ENCODE measurements around the gene STAB1.

STAB1 gene

GRCh38 chr3:52515192-52515591, 20.1 kb downstream of the STAB1 start:
- no peaks in the 10 kb centered on the region for H3K36me3 Mint-ChIP-seq (ENCODE audit: low read depth)
- H3K4me1 Mint-ChIP-seq (ENCODE audit: low read depth): no peaks in the 10 kb centered on the region
- no peak for DNase-seq (ENCODE audit: low spot score)
- H3K27ac Mint-ChIP-seq: no peak overlapping the region
- H3K27me3 Mint-ChIP-seq (ENCODE audit: low read depth): no peaks in the 10 kb centered on the region
- no peaks in the 10 kb centered on the region for H3K9me3 Mint-ChIP-seq
- H3K4me3 Mint-ChIP-seq: no peak overlapping the region

DNA sequence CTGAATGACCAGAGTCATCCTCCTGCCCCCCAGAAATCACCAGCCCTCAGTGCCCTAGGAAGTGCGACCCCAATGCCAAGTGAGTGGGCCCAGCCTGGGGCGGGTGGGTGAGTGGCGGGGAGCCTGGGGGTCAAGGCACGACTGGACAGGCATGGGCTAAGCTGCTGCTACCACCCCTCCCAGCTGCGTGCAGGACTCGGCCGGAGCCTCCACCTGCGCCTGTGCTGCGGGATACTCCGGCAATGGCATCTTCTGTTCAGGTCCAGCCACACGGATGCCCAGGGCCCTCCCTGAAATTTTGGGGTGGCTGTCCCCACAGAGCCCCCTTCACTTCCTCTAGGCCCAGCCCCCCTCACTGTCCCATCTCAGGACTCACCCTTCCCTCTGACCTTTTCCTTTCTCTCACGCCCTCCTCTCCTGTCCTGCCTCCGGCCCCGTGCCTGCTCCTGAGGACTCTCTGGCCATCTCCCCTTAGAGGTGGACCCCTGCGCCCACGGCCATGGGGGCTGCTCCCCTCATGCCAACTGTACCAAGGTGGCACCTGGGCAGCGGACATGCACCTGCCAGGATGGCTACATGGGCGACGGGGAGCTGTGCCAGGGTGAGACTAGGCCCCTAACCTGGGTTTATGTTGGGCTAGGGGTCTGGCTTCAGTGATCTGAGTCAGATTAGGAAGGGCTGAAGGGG, 21.5 kb downstream of the STAB1 start:
- H3K9me3 Mint-ChIP-seq: no peaks in the 10 kb centered on the region

GRCh38 chr3:52517796-52518722, 22.9 kb downstream of the STAB1 start:
- Mint-ChIP-seq H3K27me3 (ENCODE audit: low read depth) (no peaks in the 10 kb centered on the region), H3K27ac (no peak overlapping the region), H3K36me3 (ENCODE audit: low read depth) (no peaks in the 10 kb centered on the region), H3K9me3 (no peaks in the 10 kb centered on the region), H3K4me1 (ENCODE audit: low read depth) (no peaks in the 10 kb centered on the region), H3K4me3 (no peak overlapping the region)
- DNase-seq (ENCODE audit: low spot score): no peak

More for the DNA sequence above, 21.5 kb downstream of the STAB1 start:
- H3K27ac Mint-ChIP-seq: no peak overlapping the region
- no peaks in the 10 kb centered on the region for H3K36me3 Mint-ChIP-seq (ENCODE audit: low read depth)
- H3K4me1 Mint-ChIP-seq (ENCODE audit: low read depth): no peaks in the 10 kb centered on the region
- no peak for DNase-seq (ENCODE audit: low spot score)
- H3K4me3 Mint-ChIP-seq: no peak overlapping the region
- H3K27me3 Mint-ChIP-seq (ENCODE audit: low read depth): no peaks in the 10 kb centered on the region

DNA sequence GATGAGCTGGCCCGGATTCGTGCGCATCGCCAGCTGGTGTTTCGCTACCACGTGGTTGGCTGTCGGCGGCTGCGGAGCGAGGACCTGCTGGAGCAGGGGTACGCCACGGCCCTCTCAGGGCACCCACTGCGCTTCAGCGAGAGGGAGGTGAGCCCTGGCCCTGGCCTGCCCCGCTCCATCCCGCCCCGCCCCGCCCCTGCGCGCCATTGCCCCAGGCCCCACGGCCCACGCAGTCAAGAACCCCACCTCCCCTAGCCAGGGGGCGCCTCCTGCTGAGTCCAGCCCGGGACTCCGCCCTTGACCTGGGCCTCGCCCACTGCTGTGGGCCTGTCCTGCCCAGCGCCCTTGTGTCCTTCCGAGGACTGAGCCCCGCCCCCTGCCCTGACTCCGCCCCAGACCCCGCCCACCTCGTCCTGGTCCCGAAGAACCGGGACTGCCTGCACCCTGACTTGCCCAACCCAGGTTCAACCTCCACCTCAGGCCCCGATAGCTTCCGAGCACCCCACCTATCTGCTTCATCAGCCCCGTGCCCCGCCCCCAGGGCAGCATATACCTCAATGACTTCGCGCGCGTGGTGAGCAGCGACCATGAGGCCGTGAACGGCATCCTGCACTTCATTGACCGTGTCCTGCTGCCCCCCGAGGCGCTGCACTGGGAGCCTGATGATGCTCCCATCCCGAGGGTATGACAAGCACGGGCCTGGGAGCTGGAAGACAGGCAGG, 23.7 kb downstream of the STAB1 start:
- H3K36me3 Mint-ChIP-seq (ENCODE audit: low read depth): no peaks in the 10 kb centered on the region
- no peak for DNase-seq (ENCODE audit: low spot score)
- no peaks in the 10 kb centered on the region for H3K9me3 Mint-ChIP-seq

GRCh38 chr3:52519445-52520140, 24.5 kb downstream of the STAB1 start:
- no peaks in the 10 kb centered on the region for H3K36me3 Mint-ChIP-seq (ENCODE audit: low read depth)
- H3K4me3 Mint-ChIP-seq: no peak overlapping the region
- H3K9me3 Mint-ChIP-seq: no peaks in the 10 kb centered on the region
- H3K27me3 Mint-ChIP-seq (ENCODE audit: low read depth): no peaks in the 10 kb centered on the region
- H3K4me1 Mint-ChIP-seq (ENCODE audit: low read depth): no peaks in the 10 kb centered on the region
- no peak for DNase-seq (ENCODE audit: low spot score)
- no peak overlapping the region for H3K27ac Mint-ChIP-seq

More for the DNA sequence above, 23.7 kb downstream of the STAB1 start:
- Mint-ChIP-seq H3K27ac (no peak overlapping the region), H3K27me3 (ENCODE audit: low read depth) (no peaks in the 10 kb centered on the region), H3K4me1 (ENCODE audit: low read depth) (no peaks in the 10 kb centered on the region), H3K4me3 (no peak overlapping the region)

GRCh38 chr3:52520141-52520667, 25.1 kb downstream of the STAB1 start:
- no peaks in the 10 kb centered on the region for H3K36me3 Mint-ChIP-seq (ENCODE audit: low read depth)

GRCh38 chr3:52520716-52521487, 25.8 kb downstream of the STAB1 start:
- H3K4me1 Mint-ChIP-seq (ENCODE audit: low read depth): no peaks in the 10 kb centered on the region
- DNase-seq (ENCODE audit: low spot score): no peak
- no peaks in the 10 kb centered on the region for H3K9me3 Mint-ChIP-seq
- H3K36me3 Mint-ChIP-seq (ENCODE audit: low read depth): no peaks in the 10 kb centered on the region
- no peak overlapping the region for H3K4me3 Mint-ChIP-seq
- H3K27me3 Mint-ChIP-seq (ENCODE audit: low read depth): no peaks in the 10 kb centered on the region
- H3K27ac Mint-ChIP-seq: no peak overlapping the region

More at GRCh38 chr3:52520141-52520667, 25.1 kb downstream of the STAB1 start:
- Mint-ChIP-seq H3K4me1 (ENCODE audit: low read depth) (no peaks in the 10 kb centered on the region), H3K4me3 (no peak overlapping the region), H3K9me3 (no peaks in the 10 kb centered on the region), H3K27me3 (ENCODE audit: low read depth) (no peaks in the 10 kb centered on the region), H3K27ac (no peak overlapping the region)
- DNase-seq (ENCODE audit: low spot score): no peak

- DNase-seq (ENCODE audit: low spot score): no peak
- no peak overlapping the region for H3K4me3 Mint-ChIP-seq
- no peaks in the 10 kb centered on the region for H3K9me3 Mint-ChIP-seq
- no peaks in the 10 kb centered on the region for H3K27me3 Mint-ChIP-seq (ENCODE audit: low read depth)
- no peak overlapping the region for H3K27ac Mint-ChIP-seq
- H3K4me1 Mint-ChIP-seq (ENCODE audit: low read depth): no peaks in the 10 kb centered on the region
- no peaks in the 10 kb centered on the region for H3K36me3 Mint-ChIP-seq (ENCODE audit: low read depth)
These were observed 26.3 kb downstream of the STAB1 start for GRCh38 chr3:52521488-52521824.

- H3K36me3 Mint-ChIP-seq (ENCODE audit: low read depth): no peaks in the 10 kb centered on the region
- H3K27me3 Mint-ChIP-seq (ENCODE audit: low read depth): no peaks in the 10 kb centered on the region
- no peak overlapping the region for H3K4me3 Mint-ChIP-seq
- no peaks in the 10 kb centered on the region for H3K4me1 Mint-ChIP-seq (ENCODE audit: low read depth)
- DNase-seq (ENCODE audit: low spot score): no peak
- no peaks in the 10 kb centered on the region for H3K9me3 Mint-ChIP-seq
- H3K27ac Mint-ChIP-seq: no peak overlapping the region
These were observed 26.9 kb downstream of the STAB1 start for GRCh38 chr3:52521881-52522650.

- H3K36me3 Mint-ChIP-seq (ENCODE audit: low read depth): no peaks in the 10 kb centered on the region
- no peaks in the 10 kb centered on the region for H3K9me3 Mint-ChIP-seq
- H3K27me3 Mint-ChIP-seq (ENCODE audit: low read depth): no peaks in the 10 kb centered on the region
- no peak overlapping the region for H3K4me3 Mint-ChIP-seq
- DNase-seq (ENCODE audit: low spot score): no peak
- no peaks in the 10 kb centered on the region for H3K4me1 Mint-ChIP-seq (ENCODE audit: low read depth)
- no peak overlapping the region for H3K27ac Mint-ChIP-seq
These were observed 27.6 kb downstream of the STAB1 start for GRCh38 chr3:52522651-52523251.

- H3K4me1 Mint-ChIP-seq (ENCODE audit: low read depth): no peaks in the 10 kb centered on the region
- no peaks in the 10 kb centered on the region for H3K9me3 Mint-ChIP-seq
- no peaks in the 10 kb centered on the region for H3K27me3 Mint-ChIP-seq (ENCODE audit: low read depth)
- no peak overlapping the region for H3K4me3 Mint-ChIP-seq
- no peak for DNase-seq (ENCODE audit: low spot score)
- H3K27ac Mint-ChIP-seq: no peak overlapping the region
- H3K36me3 Mint-ChIP-seq (ENCODE audit: low read depth): no peaks in the 10 kb centered on the region
These were observed 28.5 kb downstream of the STAB1 start for GRCh38 chr3:52523386-52524257.

All from T-helper 2 cell treated with Interferon-gamma antibody and Interleukin-4, amounts not matched to agents 5 μg/mL and 100 μg/mL, for 36 hours (primary cell).